Motor neuron (in vitro differentiated cells): ENCODE results near the gene C2orf42. TPM values are rescaled to one million over a fixed set of nuclear protein-coding genes. Genes with fewer than 3 reads are reported as not detected.
"Not testable (repeated sequence)": the region's sequence is repeated elsewhere in the genome, so short reads cannot be mapped to it uniquely, and the experiment has no call there.

ENCODE experiments used
- ATAC-seq, 8 experiments: fragments of 200-7000 bp; cut with Tn5 transposase; replicated peaks in 6 of 8; 2 replicates each; pipeline ENCODE4 v1.8.0; 2021; ENCODE audit warnings: mild to moderate bottlenecking in 8 of 8, moderate library complexity in 8 of 8
- H3K27ac ChIP-seq, 2 donors: fragments of 250-450 bp; sonication (Bioruptor Pico); 2 replicates each; pipeline ENCODE4 v1.9.0; 2021; ENCODE audit warnings: antibody characterized with exemption in 2 of 2, mild to moderate bottlenecking in 2 of 2, moderate library complexity in 1 of 2
- H3K4me1 ChIP-seq, 2 donors: fragments of 250-450 bp; sonication (Bioruptor Pico); replicated peaks in 1 of 2; 2 replicates each; pipeline ENCODE4 v1.6.1; 2021; ENCODE audit warnings: antibody characterized with exemption in 2 of 2, mild to moderate bottlenecking in 2 of 2, moderate library complexity in 1 of 2
- H3K4me3 ChIP-seq, 5 donors: fragments of 250-450 bp; sonication (Bioruptor Pico); 2 replicates each; pipeline ENCODE4 v1.9.0; 2021; ENCODE audit warnings: antibody characterized with exemption in 5 of 5, mild to moderate bottlenecking in 5 of 5, moderate library complexity in 4 of 5
- WGBS, 10 experiments: fragments of 450-650 bp; shearing (Covaris generic); methylation state at CpG; one replicate each; pipeline ENCODE4 v1.0.0; 2022; 5-methylcytosine and 5-hydroxymethylcytosine counted together
- in situ Hi-C, 9 experiments: fragments of 400-800 bp; cut with MboI; loops; one replicate each; pipeline ENCODE4 v1.15.0; 2021; ENCODE audit warnings: low sequenced_read_pairs in 9 of 9, low pct_unique_long_range_greater_than_20kb in 2 of 9; ENCODE audit not compliant: unreplicated experiment in 9 of 9
- total RNA-seq, 8 experiments: library from RNA; unstranded; fragments of 300-600 nt; gene quantifications; 2 replicates each; pipeline versions ENCODE4 v1.2.3 to v1.2.4, GENCODE V29; 2022

Gene C2orf42
- total RNA-seq, 8 experiments from 2014 or later = 9.8 to 18.7 (median 14.5) TPM

- no peak for ATAC-seq
- H3K4me1 ChIP-seq = no peaks in the 10 kb centered on the region
- in situ Hi-C loops = no loop called here
Measured at GRCh38 chr2:70201831-70202230, 11.0 kb upstream of the C2orf42 start.

GRCh38 chr2:70201225-70201768 lies 10.5 kb upstream of the C2orf42 start:
- no peak overlapping the region for H3K4me3 ChIP-seq
- WGBS, 10 experiments = 63 to 100% (median 81%) methylated on average over 1 to 3 of the region's 3 CpGs; no CpG with 5 or more reads in 1 of the 10 experiments
- in situ Hi-C loops = no loop called here
- no peak for ATAC-seq
- no peak overlapping the region for H3K27ac ChIP-seq
- H3K4me1 ChIP-seq = no peaks in the 10 kb centered on the region

More at GRCh38 chr2:70201831-70202230, 11.0 kb upstream of the C2orf42 start:
- Histone ChIP-seq H3K4me3 (no peak overlapping the region), H3K27ac (no peak overlapping the region)
- WGBS, 10 experiments = 33 to 100% (median 78%) methylated on average over 1 to 4 of the region's 6 CpGs; no CpG with 5 or more reads in 4 of the 10 experiments

GRCh38 chr2:70199320-70199864 lies 8.6 kb upstream of the C2orf42 start:
- no peak for ATAC-seq
- 40 to 100% (median 92%) methylated on average over 1 to 4 of the region's 4 CpGs; no CpG with 5 or more reads in 1 of the 10 experiments for WGBS, 10 experiments
- no peaks in the 10 kb centered on the region for H3K4me1 ChIP-seq

DNA sequence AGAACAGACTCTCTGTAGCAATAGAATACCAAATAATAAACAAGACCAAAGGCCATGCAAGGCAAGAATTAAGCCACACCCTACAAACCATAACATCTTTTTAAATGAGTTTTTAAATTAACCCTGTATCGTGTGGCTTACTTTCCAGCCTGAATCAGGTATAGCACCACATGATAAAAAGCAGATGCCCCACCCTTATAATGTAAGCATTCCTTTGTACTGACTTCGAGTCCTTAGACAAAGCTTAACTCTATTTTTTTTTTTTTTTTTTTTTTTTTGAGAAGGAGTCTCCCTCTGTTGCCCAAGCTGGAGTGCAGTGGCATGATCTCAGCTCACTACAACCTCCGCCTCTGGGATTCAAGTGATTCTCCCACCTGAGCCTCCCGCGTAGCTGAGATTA lies 1.7 kb upstream of the C2orf42 start:
- 57 to 100% (median 90%) methylated on average over 1 to 5 of the region's 5 CpGs; no CpG with 5 or more reads in 4 of the 10 experiments for WGBS, 10 experiments
- in situ Hi-C loops = loop anchor here in 1 of 9 experiments (25.0 kb wide), 1 partner anchor 280 kb away; the partner anchor contains the start of gene MXD1
- no peak for ATAC-seq

More at GRCh38 chr2:70199320-70199864, 8.6 kb upstream of the C2orf42 start:
- no peak overlapping the region for H3K4me3 ChIP-seq
- in situ Hi-C loops = loop anchor here in 1 of 9 experiments (25.0 kb wide), 1 partner anchor 287 kb away; the partner anchor contains the start of gene MXD1
- H3K27ac ChIP-seq = no peak overlapping the region

GRCh38 chr2:70191244-70191735 lies 471 bp upstream of the C2orf42 start:
- Histone ChIP-seq H3K4me3 (peak overlapping the region; percentile 67 to 82 (median 76)), H3K4me1 (no peaks in the 10 kb centered on the region), H3K27ac (peak overlapping the region; percentile 99)
- WGBS, 10 experiments = 64 to 95% (median 81%) methylated on average over 3 to 13 of the region's 13 CpGs; no CpG with 5 or more reads in 1 of the 10 experiments
- ATAC-seq = no peak
- in situ Hi-C loops = loop anchor here in 1 of 9 experiments (25.0 kb wide), 1 partner anchor 279 kb away; the partner anchor contains the start of gene MXD1

More for the DNA sequence above, 1.7 kb upstream of the C2orf42 start:
- Histone ChIP-seq H3K27ac (no peak overlapping the region), H3K4me3 (no peak overlapping the region), H3K4me1 (no peaks in the 10 kb centered on the region)

- no peak overlapping the region for H3K27ac ChIP-seq
- no peak for ATAC-seq
- in situ Hi-C loops = loop anchor here in 1 of 9 experiments (25.0 kb wide), 1 partner anchor 276 kb away; the partner anchor contains the start of gene MXD1
- 24 to 100% (median 89%) methylated on average over 1 to 5 of the region's 5 CpGs for WGBS, 10 experiments
- H3K4me3 ChIP-seq = no peak overlapping the region
- H3K4me1 ChIP-seq = no peaks in the 10 kb centered on the region
Measured at GRCh38 chr2:70188460-70188859, 2.4 kb downstream of the C2orf42 start.

DNA sequence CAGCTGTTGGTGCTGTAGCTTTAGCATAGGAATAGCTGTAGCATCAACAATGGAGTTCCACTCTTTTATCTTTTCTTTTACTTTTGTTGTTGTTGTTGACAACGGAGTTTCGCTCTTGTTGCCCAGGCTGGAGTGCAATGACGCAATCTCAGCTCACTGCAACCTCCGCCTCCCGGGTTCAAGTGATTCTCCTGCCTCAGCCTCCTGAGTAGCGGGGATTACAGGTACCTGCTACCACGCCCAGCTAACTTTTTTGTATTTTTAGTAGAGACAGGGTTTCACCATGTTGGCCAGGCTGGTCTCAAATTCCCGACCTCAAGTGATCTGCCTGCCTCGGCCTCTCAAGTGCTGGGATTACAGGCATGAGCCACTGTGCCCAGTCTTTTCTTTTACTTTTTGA lies 3.6 kb downstream of the C2orf42 start:
- not testable (repeated sequence) for H3K4me1 ChIP-seq, ATAC-seq, H3K27ac ChIP-seq, H3K4me3 ChIP-seq
- in situ Hi-C loops = loop anchor here in 1 of 9 experiments (25.0 kb wide), 1 partner anchor 275 kb away; the partner anchor contains the start of gene MXD1
- WGBS, 10 experiments = 73 to 100% (median 98%) methylated on average over 1 to 6 of the region's 9 CpGs; no CpG with 5 or more reads in 1 of the 10 experiments

- Histone ChIP-seq H3K4me3 (no peak overlapping the region), H3K4me1 (no peaks in the 10 kb centered on the region), H3K27ac (no peak overlapping the region)
- in situ Hi-C loops = loop anchor here in 1 of 9 experiments (25.0 kb wide), 1 partner anchor 270 kb away; the partner anchor contains the start of gene MXD1
- WGBS, 10 experiments = 72 to 100% (median 93%) methylated on average over 1 to 4 of the region's 4 CpGs
- no peak for ATAC-seq
Measured at GRCh38 chr2:70182689-70183088, 8.1 kb downstream of the C2orf42 start.

- no peak for ATAC-seq
- H3K4me1 ChIP-seq = no peaks in the 10 kb centered on the region
- WGBS, 10 experiments = 89 to 100% (median 93%) methylated on average over 1 to 13 of the region's 16 CpGs; no CpG with 5 or more reads in 4 of the 10 experiments
- no peak overlapping the region for H3K27ac ChIP-seq
- no peak overlapping the region for H3K4me3 ChIP-seq
- in situ Hi-C loops = loop anchor here in 1 of 9 experiments (25.0 kb wide), 1 partner anchor 269 kb away; the partner anchor contains the start of gene MXD1
Measured at GRCh38 chr2:70181363-70181956, 9.4 kb downstream of the C2orf42 start.

GRCh38 chr2:70173520-70173919 lies 17.3 kb downstream of the C2orf42 start:
- WGBS, 10 experiments = 89 to 100% (median 96%) methylated on average over 4 to 8 of the region's 8 CpGs; no CpG with 5 or more reads in 2 of the 10 experiments
- no peak overlapping the region for H3K27ac ChIP-seq
- H3K4me3 ChIP-seq = no peak overlapping the region
- ATAC-seq = no peak
- H3K4me1 ChIP-seq = no peaks in the 10 kb centered on the region
- in situ Hi-C loops = loop anchor here in 2 of 9 experiments (25.0 kb wide), 1 partner anchor 261 kb away; the partner anchor contains the start of gene MXD1 (in 2 of the 2)

GRCh38 chr2:70169654-70170245 lies 21.1 kb downstream of the C2orf42 start:
- WGBS, 10 experiments = 95 to 100% (median 100%) methylated on average over 1 to 7 of the region's 11 CpGs; no CpG with 5 or more reads in 4 of the 10 experiments

GRCh38 chr2:70161069-70161534 lies 29.7 kb downstream of the C2orf42 start:
- in situ Hi-C loops = loop anchor here in 2 of 9 experiments (25.0 kb wide), 1 partner anchor 249 kb away; the partner anchor contains the start of gene MXD1 (in 2 of the 2)
- no peak for ATAC-seq
- Histone ChIP-seq H3K4me3 (no peak overlapping the region), H3K27ac (no peak overlapping the region), H3K4me1 (no peaks in the 10 kb centered on the region)
- 67 to 100% (median 83%) methylated on average over 1 to 2 of the region's 2 CpGs; no CpG with 5 or more reads in 5 of the 10 experiments for WGBS, 10 experiments

More at GRCh38 chr2:70169654-70170245, 21.1 kb downstream of the C2orf42 start:
- not testable (repeated sequence) for H3K4me1 ChIP-seq, ATAC-seq, H3K27ac ChIP-seq, H3K4me3 ChIP-seq
- in situ Hi-C loops = loop anchor here in 2 of 9 experiments (25.0 kb wide), 1 partner anchor 257 kb away; the partner anchor contains the start of gene MXD1 (in 2 of the 2)
